Measurements from ENCODE around the gene SMPD1. TPM values are rescaled to one million over a fixed set of nuclear protein-coding genes. Genes with fewer than 3 reads are reported as not detected.

The SMPD1 gene
- total RNA-seq, 1 donor from 2014 or later = 38.5 TPM

GRCh38 chr11:6360183-6360582 lies 30.1 kb upstream of the SMPD1 start:
- peaks cover 3% of the 10 kb centered on the region for H3K27me3 Mint-ChIP-seq (ENCODE audit: unreplicated experiment)
- H3K4me1 Mint-ChIP-seq (ENCODE audit: low read depth, unreplicated experiment) = peaks cover 1% of the 10 kb centered on the region
- H3K36me3 Mint-ChIP-seq (ENCODE audit: unreplicated experiment) = no peaks in the 10 kb centered on the region
- no peak for DNase-seq
- no peak overlapping the region for H3K27ac Mint-ChIP-seq (ENCODE audit: unreplicated experiment)
- TF ChIP-seq CTCF (IDR thresholded peaks at IDR 0.05; ENCODE audit: partially characterized antibody, unreplicated experiment) = no peak
- H3K4me3 Mint-ChIP-seq (ENCODE audit: unreplicated experiment) = no peak overlapping the region
- H3K9me3 Mint-ChIP-seq (ENCODE audit: unreplicated experiment) = no peaks in the 10 kb centered on the region

GRCh38 chr11:6362185-6362872 lies 27.9 kb upstream of the SMPD1 start:
- no peak for DNase-seq

GRCh38 chr11:6362873-6363678 lies 27.2 kb upstream of the SMPD1 start:
- no peaks in the 10 kb centered on the region for H3K9me3 Mint-ChIP-seq (ENCODE audit: unreplicated experiment)
- DNase-seq = peak; percentile 87
- H3K27me3 Mint-ChIP-seq (ENCODE audit: unreplicated experiment) = peaks cover 3% of the 10 kb centered on the region
- no peaks in the 10 kb centered on the region for H3K4me1 Mint-ChIP-seq (ENCODE audit: low read depth, unreplicated experiment)
- no peak overlapping the region for H3K4me3 Mint-ChIP-seq (ENCODE audit: unreplicated experiment)
- peak; percentile 61 for TF ChIP-seq CTCF (IDR thresholded peaks at IDR 0.05; ENCODE audit: partially characterized antibody, unreplicated experiment)
- no peaks in the 10 kb centered on the region for H3K36me3 Mint-ChIP-seq (ENCODE audit: unreplicated experiment)
- no peak overlapping the region for H3K27ac Mint-ChIP-seq (ENCODE audit: unreplicated experiment)

More at GRCh38 chr11:6362185-6362872, 27.9 kb upstream of the SMPD1 start:
- no peaks in the 10 kb centered on the region for H3K36me3 Mint-ChIP-seq (ENCODE audit: unreplicated experiment)
- no peak overlapping the region for H3K4me3 Mint-ChIP-seq (ENCODE audit: unreplicated experiment)
- TF ChIP-seq CTCF (IDR thresholded peaks at IDR 0.05; ENCODE audit: partially characterized antibody, unreplicated experiment) = no peak
- H3K27me3 Mint-ChIP-seq (ENCODE audit: unreplicated experiment) = peaks cover 3% of the 10 kb centered on the region
- H3K27ac Mint-ChIP-seq (ENCODE audit: unreplicated experiment) = no peak overlapping the region
- no peaks in the 10 kb centered on the region for H3K4me1 Mint-ChIP-seq (ENCODE audit: low read depth, unreplicated experiment)
- no peaks in the 10 kb centered on the region for H3K9me3 Mint-ChIP-seq (ENCODE audit: unreplicated experiment)

GRCh38 chr11:6365659-6366058 lies 24.6 kb upstream of the SMPD1 start:
- TF ChIP-seq CTCF (IDR thresholded peaks at IDR 0.05; ENCODE audit: partially characterized antibody, unreplicated experiment) = no peak
- Mint-ChIP-seq H3K36me3 (ENCODE audit: unreplicated experiment) (no peaks in the 10 kb centered on the region), H3K4me3 (ENCODE audit: unreplicated experiment) (no peak overlapping the region)

GRCh38 chr11:6371825-6372224 lies 18.4 kb upstream of the SMPD1 start:
- Mint-ChIP-seq H3K4me3 (ENCODE audit: unreplicated experiment) (no peak overlapping the region), H3K27ac (ENCODE audit: unreplicated experiment) (no peak overlapping the region), H3K27me3 (ENCODE audit: unreplicated experiment) (no peaks in the 10 kb centered on the region), H3K9me3 (ENCODE audit: unreplicated experiment) (no peaks in the 10 kb centered on the region), H3K4me1 (ENCODE audit: low read depth, unreplicated experiment) (no peaks in the 10 kb centered on the region), H3K36me3 (ENCODE audit: unreplicated experiment) (no peaks in the 10 kb centered on the region)
- TF ChIP-seq CTCF (IDR thresholded peaks at IDR 0.05; ENCODE audit: partially characterized antibody, unreplicated experiment) = no peak
- DNase-seq = no peak

More at GRCh38 chr11:6365659-6366058, 24.6 kb upstream of the SMPD1 start:
- Mint-ChIP-seq H3K27me3 (ENCODE audit: unreplicated experiment) (peaks cover 3% of the 10 kb centered on the region), H3K4me1 (ENCODE audit: low read depth, unreplicated experiment) (no peaks in the 10 kb centered on the region), H3K27ac (ENCODE audit: unreplicated experiment) (no peak overlapping the region), H3K9me3 (ENCODE audit: unreplicated experiment) (no peaks in the 10 kb centered on the region)
- DNase-seq = no peak

Data from glutamatergic neuron (in vitro differentiated cells).